ENCODE measurements around the gene CREB3L2.

CREB3L2 gene

GRCh38 chr7:137949416-137950262, 52.2 kb downstream of the CREB3L2 start:
- DNase-seq: no peak

- no peak for DNase-seq
These were observed 53.0 kb downstream of the CREB3L2 start for GRCh38 chr7:137948845-137949330.

GRCh38 chr7:137948083-137948844, 53.6 kb downstream of the CREB3L2 start:
- no peak for DNase-seq

GRCh38 chr7:137947046-137947445, 54.8 kb downstream of the CREB3L2 start:
- DNase-seq: no peak

- DNase-seq: no peak
These were observed 55.9 kb downstream of the CREB3L2 start for GRCh38 chr7:137946011-137946410.

- no peak for DNase-seq
These were observed 57.7 kb downstream of the CREB3L2 start for GRCh38 chr7:137944168-137944567.

GRCh38 chr7:137943132-137943551, 58.7 kb downstream of the CREB3L2 start:
- no peak for DNase-seq

GRCh38 chr7:137942484-137943115, 59.3 kb downstream of the CREB3L2 start:
- no peak for DNase-seq

GRCh38 chr7:137940656-137941518, 61.0 kb downstream of the CREB3L2 start:
- DNase-seq: no peak

GRCh38 chr7:137940218-137940617, 61.7 kb downstream of the CREB3L2 start:
- DNase-seq: no peak

GRCh38 chr7:137937202-137937560, 64.7 kb downstream of the CREB3L2 start:
- DNase-seq: no peak

- no peak for DNase-seq
These were observed 65.2 kb downstream of the CREB3L2 start for GRCh38 chr7:137936509-137937201.

GRCh38 chr7:137935884-137936508, 65.9 kb downstream of the CREB3L2 start:
- DNase-seq: no peak

GRCh38 chr7:137934941-137935883, 66.7 kb downstream of the CREB3L2 start:
- no peak for DNase-seq

GRCh38 chr7:137934176-137934826, 67.6 kb downstream of the CREB3L2 start:
- DNase-seq: no peak

- no peak for DNase-seq
These were observed 68.4 kb downstream of the CREB3L2 start for GRCh38 chr7:137933270-137934017.

- no peak for DNase-seq
These were observed 69.0 kb downstream of the CREB3L2 start for GRCh38 chr7:137932881-137933269.

GRCh38 chr7:137931823-137932222, 70.1 kb downstream of the CREB3L2 start:
- no peak for DNase-seq

- DNase-seq: no peak
These were observed 71.3 kb downstream of the CREB3L2 start for GRCh38 chr7:137930581-137930980.
